Fibroblast of mammary gland (primary cell): ENCODE measurements around the gene DNAH8.
"Not testable (repeated sequence)": the region's sequence is repeated elsewhere in the genome, so short reads cannot be mapped to it uniquely, and the experiment has no call there.

Experiments used
- DNase-seq: peaks from one replicate; pipeline ENCODE4 v3.0.0-alpha.2; 2010; ENCODE audit warnings: low read depth
- H3K4me3 ChIP-seq: 2 replicates; pipeline ENCODE4 v1.5.1; 2011; ENCODE audit warnings: low read depth, mild to moderate bottlenecking, low read length, moderate library complexity; ENCODE audit not compliant: control insufficient read depth
- CTCF ChIP-seq: conservative IDR thresholded peaks from 2 replicates; pipeline ENCODE4 v1.5.1; 2011; ENCODE audit warnings: low read depth, low read length, inconsistent platforms; ENCODE audit not compliant: control insufficient read depth, insufficient read depth

The DNAH8 gene

GRCh38 chr6:38906582-38906981 lies 191.5 kb downstream of the DNAH8 start:
- H3K4me3 ChIP-seq: no peak overlapping the region
- TF ChIP-seq CTCF: no peak
- DNase-seq: no peak

DNA sequence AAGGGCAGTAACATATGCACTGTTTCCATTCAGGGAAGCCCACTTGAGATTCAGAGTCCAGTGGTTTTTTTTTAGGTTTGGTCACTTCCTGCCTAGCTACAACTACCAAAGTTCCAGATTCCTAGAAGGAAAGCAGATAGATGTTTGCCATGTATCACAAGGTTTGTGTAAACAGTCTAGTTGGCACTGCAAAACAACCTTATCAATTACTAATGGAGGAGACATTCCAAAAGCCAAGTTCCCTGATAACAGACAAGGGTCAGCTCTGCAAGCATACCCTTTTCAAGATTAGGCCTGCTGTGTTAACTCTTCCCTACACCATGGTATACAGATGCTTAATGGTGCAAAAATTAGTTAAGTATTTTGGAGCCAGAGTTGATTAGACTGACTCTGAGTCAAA lies 192.2 kb downstream of the DNAH8 start:
- no peak for DNase-seq

DNA sequence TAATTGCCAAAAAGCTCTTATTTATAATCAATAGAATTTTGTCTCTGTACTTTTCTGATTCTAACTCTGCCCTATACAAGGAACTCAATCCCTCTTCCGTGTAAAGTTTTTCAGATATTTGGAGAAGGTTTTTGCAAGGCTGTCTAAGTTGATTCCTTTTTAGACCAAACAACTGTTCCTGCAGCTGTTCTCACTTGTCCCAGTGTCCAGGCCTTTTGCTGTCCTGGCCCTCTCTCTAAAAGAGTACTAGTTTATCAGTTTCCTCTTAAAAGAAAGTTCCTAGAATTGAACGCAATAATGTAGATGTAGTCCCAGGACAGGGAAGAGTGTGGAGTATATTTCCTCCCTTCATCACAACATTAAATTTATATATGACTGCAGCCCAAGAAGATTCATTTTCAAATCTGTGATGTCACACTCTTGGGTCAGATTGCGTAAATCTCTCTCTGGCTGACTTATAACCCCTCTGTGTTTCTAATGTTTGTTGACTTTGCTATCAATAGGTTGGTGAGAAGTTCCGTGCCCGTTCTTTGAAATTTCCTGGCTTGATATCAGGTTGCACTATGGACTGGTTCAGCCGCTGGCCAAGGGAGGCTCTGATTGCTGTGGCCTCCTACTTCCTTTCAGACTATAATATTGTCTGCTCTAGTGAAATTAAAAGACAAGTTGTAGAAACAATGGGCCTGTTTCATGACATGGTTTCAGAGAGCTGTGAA lies 194.1 kb downstream of the DNAH8 start:
- DNase-seq: no peak
- no peak for TF ChIP-seq CTCF
- no peak overlapping the region for H3K4me3 ChIP-seq

More for the DNA sequence above, 192.2 kb downstream of the DNAH8 start:
- H3K4me3 ChIP-seq: no peak overlapping the region
- TF ChIP-seq CTCF: no peak

DNA sequence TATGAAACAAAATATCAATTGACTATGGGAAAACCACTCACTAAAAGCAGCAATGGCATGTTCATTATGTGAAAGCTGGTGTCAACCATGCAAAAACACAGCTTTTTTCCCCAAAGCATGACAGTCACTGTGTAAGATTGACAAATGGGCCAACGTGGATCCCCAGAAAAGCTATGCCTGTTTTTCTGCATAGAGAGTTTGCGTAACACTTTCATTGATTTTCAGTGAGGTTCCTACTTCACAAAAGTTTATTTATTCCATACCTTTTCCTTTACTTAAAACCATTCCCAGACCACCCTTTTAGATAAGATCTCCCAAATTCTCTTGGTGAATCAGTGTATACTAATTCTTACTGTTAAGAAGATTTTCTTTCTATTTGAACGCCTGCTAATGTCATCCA lies 195.1 kb downstream of the DNAH8 start:
- DNase-seq: no peak
- no peak overlapping the region for H3K4me3 ChIP-seq
- no peak for TF ChIP-seq CTCF

DNA sequence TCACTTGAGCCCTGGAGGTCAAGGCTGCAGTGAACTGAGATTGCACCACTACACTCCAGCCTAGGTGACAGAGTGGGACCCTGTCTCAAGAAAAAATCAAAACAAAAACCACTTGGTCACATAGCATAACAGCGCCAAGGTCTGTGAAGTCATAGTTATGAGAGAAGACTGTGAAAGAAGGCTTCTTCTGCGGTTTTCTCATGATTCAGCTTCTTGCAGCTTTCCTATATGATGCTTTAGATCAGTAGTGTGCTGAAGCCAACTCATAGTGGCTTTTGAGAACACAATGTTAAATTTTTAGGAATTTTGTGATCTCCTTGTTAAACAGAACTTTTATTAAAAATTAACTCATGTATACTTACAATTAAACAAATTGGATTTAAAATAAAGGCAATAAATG lies 197.3 kb downstream of the DNAH8 start:
- no peak overlapping the region for H3K4me3 ChIP-seq
- no peak for TF ChIP-seq CTCF
- DNase-seq: no peak

GRCh38 chr6:38915205-38915925 lies 200.3 kb downstream of the DNAH8 start:
- DNase-seq: no peak
- no peak overlapping the region for H3K4me3 ChIP-seq
- TF ChIP-seq CTCF: no peak

DNA sequence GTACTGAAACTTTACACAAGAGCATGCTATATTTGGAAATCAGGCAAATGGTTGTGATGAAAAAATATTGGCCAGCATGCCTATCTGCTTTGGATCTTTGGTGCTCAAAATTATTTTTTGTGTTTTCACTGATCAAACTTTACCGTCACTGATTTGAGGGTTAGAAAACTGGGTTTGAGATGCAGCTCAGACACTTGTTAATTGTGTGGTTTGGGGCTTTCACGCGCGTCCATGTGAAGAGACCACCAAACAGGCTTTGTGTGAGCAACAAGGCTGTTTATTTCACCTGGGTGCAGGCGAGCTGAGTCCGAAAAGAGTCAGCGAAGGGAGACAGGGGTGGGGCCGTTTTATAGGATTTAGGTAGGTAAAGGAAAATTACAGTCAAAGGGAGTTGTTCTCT lies 206.4 kb downstream of the DNAH8 start:
- DNase-seq, H3K4me3 ChIP-seq: not testable (repeated sequence)
